ENCODE data around the gene AXL.

AXL gene

GRCh38 chr19:41244117-41244516, 25.1 kb downstream of the AXL start:
- H3K9me2 ChIP-seq (replicated peaks; ENCODE audit: low read depth, low read length): no peaks in the 10 kb centered on the region
- no peaks in the 10 kb centered on the region for H3K36me3 ChIP-seq (ENCODE audit: insufficient read depth, low read length)
- TF ChIP-seq, protein P1, sequence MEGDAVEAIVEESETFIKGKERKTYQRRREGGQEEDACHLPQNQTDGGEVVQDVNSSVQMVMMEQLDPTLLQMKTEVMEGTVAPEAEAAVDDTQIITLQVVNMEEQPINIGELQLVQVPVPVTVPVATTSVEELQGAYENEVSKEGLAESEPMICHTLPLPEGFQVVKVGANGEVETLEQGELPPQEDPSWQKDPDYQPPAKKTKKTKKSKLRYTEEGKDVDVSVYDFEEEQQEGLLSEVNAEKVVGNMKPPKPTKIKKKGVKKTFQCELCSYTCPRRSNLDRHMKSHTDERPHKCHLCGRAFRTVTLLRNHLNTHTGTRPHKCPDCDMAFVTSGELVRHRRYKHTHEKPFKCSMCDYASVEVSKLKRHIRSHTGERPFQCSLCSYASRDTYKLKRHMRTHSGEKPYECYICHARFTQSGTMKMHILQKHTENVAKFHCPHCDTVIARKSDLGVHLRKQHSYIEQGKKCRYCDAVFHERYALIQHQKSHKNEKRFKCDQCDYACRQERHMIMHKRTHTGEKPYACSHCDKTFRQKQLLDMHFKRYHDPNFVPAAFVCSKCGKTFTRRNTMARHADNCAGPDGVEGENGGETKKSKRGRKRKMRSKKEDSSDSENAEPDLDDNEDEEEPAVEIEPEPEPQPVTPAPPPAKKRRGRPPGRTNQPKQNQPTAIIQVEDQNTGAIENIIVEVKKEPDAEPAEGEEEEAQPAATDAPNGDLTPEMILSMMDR (conservative IDR thresholded peaks at IDR 0.05; ENCODE audit: low read length): no peak
- no peak for TF ChIP-seq EZH2phosphoT487 (IDR thresholded peaks at IDR 0.05; ENCODE audit: borderline replicate concordance)
- no peak overlapping the region for H3K9ac ChIP-seq (ENCODE audit: low read depth, low read length, poor library complexity, severe bottlenecking)
- H3F3A ChIP-seq (ENCODE audit: low read depth): no peaks in the 10 kb centered on the region
- no peaks in the 10 kb centered on the region for H3K4me1 ChIP-seq (ENCODE audit: insufficient read depth, low read length, poor library complexity, severe bottlenecking)
- H4K20me1 ChIP-seq (ENCODE audit: insufficient read depth, low read length, poor library complexity, severe bottlenecking): no peaks in the 10 kb centered on the region
- H3K4me3 ChIP-seq (ENCODE audit: low read length, poor library complexity, severe bottlenecking): no peak overlapping the region
- H3K79me2 ChIP-seq (ENCODE audit: insufficient read depth, low read length): no peaks in the 10 kb centered on the region
- no peak overlapping the region for H3K4me2 ChIP-seq (ENCODE audit: low read depth, low read length, poor library complexity, severe bottlenecking)
- H3K9me3 ChIP-seq (ENCODE audit: insufficient read depth, low read depth, low read length): no peaks in the 10 kb centered on the region
- H2AFZ ChIP-seq (ENCODE audit: low read length): no peak overlapping the region
- H3K27me3 ChIP-seq (ENCODE audit: insufficient read depth, low read length, poor library complexity, severe bottlenecking): no peaks in the 10 kb centered on the region

GRCh38 chr19:41245843-41246242, 26.8 kb downstream of the AXL start:
- TF ChIP-seq EZH2phosphoT487 (IDR thresholded peaks at IDR 0.05; ENCODE audit: borderline replicate concordance): no peak
- TF ChIP-seq, protein P1 (conservative IDR thresholded peaks at IDR 0.05; ENCODE audit: low read length): no peak
- Histone ChIP-seq H3K4me1 (ENCODE audit: insufficient read depth, low read length, poor library complexity, severe bottlenecking) (no peaks in the 10 kb centered on the region), H3K4me2 (ENCODE audit: low read depth, low read length, poor library complexity, severe bottlenecking) (no peak overlapping the region), H4K20me1 (ENCODE audit: insufficient read depth, low read length, poor library complexity, severe bottlenecking) (no peaks in the 10 kb centered on the region), H3K27me3 (ENCODE audit: insufficient read depth, low read length, poor library complexity, severe bottlenecking) (no peaks in the 10 kb centered on the region), H2AFZ (ENCODE audit: low read length) (no peak overlapping the region), H3K9me2 (replicated peaks; ENCODE audit: low read depth, low read length) (no peaks in the 10 kb centered on the region), H3K79me2 (ENCODE audit: insufficient read depth, low read length) (no peaks in the 10 kb centered on the region), H3F3A (ENCODE audit: low read depth) (no peaks in the 10 kb centered on the region), H3K36me3 (ENCODE audit: insufficient read depth, low read length) (no peaks in the 10 kb centered on the region), H3K4me3 (ENCODE audit: low read length, poor library complexity, severe bottlenecking) (no peak overlapping the region), H3K9ac (ENCODE audit: low read depth, low read length, poor library complexity, severe bottlenecking) (no peak overlapping the region), H3K9me3 (ENCODE audit: insufficient read depth, low read depth, low read length) (no peaks in the 10 kb centered on the region)

GRCh38 chr19:41248895-41249294, 29.9 kb downstream of the AXL start:
- no peaks in the 10 kb centered on the region for H3K79me2 ChIP-seq (ENCODE audit: insufficient read depth, low read length)
- no peaks in the 10 kb centered on the region for H3K9me3 ChIP-seq (ENCODE audit: insufficient read depth, low read depth, low read length)

More at GRCh38 chr19:41248895-41249294, 29.9 kb downstream of the AXL start:
- Histone ChIP-seq H3K4me1 (ENCODE audit: insufficient read depth, low read length, poor library complexity, severe bottlenecking) (no peaks in the 10 kb centered on the region), H4K20me1 (ENCODE audit: insufficient read depth, low read length, poor library complexity, severe bottlenecking) (no peaks in the 10 kb centered on the region), H3K4me3 (ENCODE audit: low read length, poor library complexity, severe bottlenecking) (no peak overlapping the region), H3K4me2 (ENCODE audit: low read depth, low read length, poor library complexity, severe bottlenecking) (no peak overlapping the region), H2AFZ (ENCODE audit: low read length) (no peak overlapping the region), H3K36me3 (ENCODE audit: insufficient read depth, low read length) (no peaks in the 10 kb centered on the region), H3K9me2 (replicated peaks; ENCODE audit: low read depth, low read length) (no peaks in the 10 kb centered on the region), H3F3A (ENCODE audit: low read depth) (no peaks in the 10 kb centered on the region), H3K27me3 (ENCODE audit: insufficient read depth, low read length, poor library complexity, severe bottlenecking) (no peaks in the 10 kb centered on the region), H3K9ac (ENCODE audit: low read depth, low read length, poor library complexity, severe bottlenecking) (no peak overlapping the region)
- TF ChIP-seq, protein P1 (conservative IDR thresholded peaks at IDR 0.05; ENCODE audit: low read length): no peak

Measured in Loucy (cell line).